NCI-H524 treated with DMSO at 0.1 percent for 48 hours (cell line): ENCODE results near the gene FARP1.

Experiments used
- DNase-seq: peaks from one replicate; lab custom pipeline; 2025; lab: John Stamatoyannopoulos, UW

The FARP1 gene

DNA sequence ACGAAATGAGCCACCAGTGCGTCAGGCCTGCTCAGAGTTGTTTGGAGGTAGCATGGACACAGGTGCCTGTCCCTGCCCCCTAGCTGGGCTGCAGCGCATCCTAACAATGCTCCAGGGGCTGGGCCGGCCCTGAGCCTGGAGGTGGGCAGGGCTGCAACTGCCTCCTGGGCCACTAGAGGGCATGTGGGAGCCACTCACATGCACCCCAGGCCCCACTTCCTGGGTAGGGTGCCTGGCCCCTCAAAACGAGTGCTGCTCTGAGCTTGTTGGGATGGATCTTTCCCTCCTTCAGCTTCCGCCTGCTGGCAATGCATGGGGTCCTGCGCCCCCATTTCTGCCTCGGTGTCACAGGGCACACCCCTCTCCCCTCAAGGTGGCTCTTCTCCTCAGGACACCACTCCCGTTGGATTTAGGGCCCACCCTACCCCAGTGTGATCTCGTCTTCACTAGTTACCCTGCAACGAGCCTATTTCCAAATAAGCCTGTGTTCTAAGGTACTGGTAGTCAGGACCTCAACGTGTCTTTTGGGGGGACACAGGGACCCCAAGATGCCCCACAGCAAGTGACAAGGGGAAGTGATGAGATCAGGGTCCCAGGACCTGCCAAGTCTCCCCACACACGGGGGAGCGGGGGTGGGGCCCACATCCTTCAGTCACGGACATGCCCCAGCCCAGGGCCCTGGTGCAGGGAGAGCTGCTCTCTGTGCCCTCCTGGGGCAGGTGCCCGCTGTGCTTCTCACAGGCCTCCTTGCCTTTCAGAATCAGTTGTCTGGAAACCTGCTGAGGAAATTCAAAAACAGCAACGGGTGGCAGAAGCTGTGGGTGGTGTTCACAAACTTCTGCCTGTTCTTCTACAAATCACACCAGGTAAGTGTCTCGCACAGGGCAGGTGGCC, 302.7 kb downstream of the FARP1 start:
- DNase-seq = no peak

- no peak for DNase-seq
Measured at GRCh38 chr13:98446234-98446621, 303.3 kb downstream of the FARP1 start.

GRCh38 chr13:98447130-98447529, 304.2 kb downstream of the FARP1 start:
- DNase-seq = no peak

- DNase-seq = no peak
Measured at GRCh38 chr13:98447881-98448641, 305.2 kb downstream of the FARP1 start.

DNA sequence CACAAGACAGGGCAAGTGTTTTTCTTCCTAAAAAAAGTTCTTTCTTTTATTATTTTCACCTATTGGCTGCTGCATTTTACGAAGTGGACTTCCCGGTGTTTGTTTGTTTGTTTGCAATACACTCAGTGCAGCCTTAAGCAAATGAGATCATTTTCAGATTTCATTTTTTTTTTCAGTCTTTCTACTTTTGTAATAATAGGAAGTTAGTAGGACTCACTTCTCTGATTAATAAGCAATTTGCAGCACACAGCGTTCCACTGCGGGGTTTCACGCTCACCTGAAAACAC, 305.7 kb downstream of the FARP1 start:
- no peak for DNase-seq

- no peak for DNase-seq
Measured at GRCh38 chr13:98449273-98449672, 306.4 kb downstream of the FARP1 start.

DNA sequence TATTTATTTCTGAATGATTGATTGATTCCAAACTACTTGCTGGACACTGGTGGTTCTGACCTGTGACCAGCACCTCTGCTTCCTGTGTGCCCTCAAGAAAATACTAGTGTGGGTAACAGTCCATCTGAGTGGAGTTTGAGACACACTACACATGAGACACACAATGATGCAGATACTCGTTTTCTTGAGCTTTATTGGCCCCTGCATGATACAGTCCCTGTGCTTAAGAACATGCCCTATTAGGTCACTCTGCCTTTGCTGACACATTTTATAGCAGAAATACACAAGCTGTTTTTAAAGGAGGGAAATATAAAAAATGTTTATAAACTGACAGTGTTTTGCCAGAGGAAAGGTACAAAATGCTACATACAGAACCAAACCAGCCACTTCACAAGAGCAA, 307.1 kb downstream of the FARP1 start:
- DNase-seq = no peak

DNA sequence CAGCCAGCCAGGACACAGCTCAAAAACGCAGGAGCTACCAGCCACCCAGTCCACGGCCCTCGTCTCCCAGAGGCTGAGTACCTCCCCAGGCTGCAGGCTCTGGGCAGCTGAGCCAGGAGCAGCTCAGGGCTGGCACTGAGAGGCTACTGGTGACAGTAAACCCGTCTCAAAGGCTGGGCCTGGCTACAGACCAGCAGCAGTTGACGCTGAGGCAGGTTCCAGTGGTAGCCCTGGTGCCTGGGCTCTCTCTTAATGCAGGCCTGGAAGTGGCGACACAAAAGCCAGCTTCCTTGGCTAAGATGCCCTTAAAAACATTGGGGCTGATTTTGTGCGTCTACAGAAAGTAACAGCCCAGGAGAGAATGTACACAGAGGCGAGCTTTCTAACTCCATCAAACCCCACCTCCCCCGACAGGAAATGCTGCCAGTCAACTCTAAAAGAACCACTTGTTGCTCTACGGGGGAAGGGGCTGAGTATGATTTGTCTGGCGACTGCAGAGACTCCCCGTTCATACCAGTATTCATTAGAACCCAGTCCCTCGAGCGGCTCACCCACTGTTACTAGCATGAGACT, 307.7 kb downstream of the FARP1 start:
- DNase-seq = no peak

- no peak for DNase-seq
Measured at GRCh38 chr13:98451676-98452470, 309.0 kb downstream of the FARP1 start.

DNA sequence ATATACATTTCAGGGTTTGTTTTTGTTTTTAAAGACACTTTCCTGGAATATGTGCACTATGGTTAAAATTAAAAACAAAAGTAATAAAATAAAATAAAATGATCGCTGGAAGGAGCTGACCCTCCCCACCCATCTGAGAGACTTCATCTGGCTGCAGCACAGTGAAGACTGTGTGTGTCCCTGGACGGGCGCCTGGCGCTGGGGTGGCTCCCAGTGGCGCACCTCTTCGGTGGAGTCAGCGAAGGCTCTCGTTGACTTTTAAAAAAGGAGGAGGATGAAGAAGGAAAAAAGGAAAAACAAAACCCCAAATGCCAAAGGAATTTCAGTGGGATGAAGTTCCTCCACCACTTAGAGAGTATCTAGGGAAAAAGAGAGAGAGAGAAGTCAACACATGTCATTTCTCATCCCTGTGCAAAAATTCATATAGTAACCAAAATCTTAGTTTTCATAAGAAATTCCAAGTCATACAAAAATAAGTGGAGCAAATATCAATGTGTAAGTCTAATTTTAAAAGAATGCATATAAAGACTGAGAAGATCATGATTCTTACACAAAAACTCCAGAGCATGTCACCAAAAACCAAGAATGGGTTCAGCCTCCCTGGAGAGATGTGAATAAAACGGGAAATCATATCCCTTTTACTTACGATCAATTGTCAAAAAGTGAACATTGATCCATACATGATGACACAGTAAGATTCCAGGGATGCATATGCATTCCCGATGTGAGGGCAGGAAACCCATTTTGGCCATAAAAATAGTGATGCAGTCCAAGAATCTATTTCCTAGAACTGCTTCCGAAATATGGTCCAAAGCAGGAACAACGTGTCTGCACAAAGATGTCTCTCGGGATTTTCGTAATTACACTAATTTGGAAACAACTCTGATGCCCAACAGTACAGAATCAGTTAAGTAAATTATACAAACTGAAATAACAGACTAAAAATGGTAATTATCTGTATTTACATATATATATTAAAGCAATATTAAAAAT, 310.3 kb downstream of the FARP1 start:
- DNase-seq = no peak

GRCh38 chr13:98454389-98454881, 311.5 kb downstream of the FARP1 start:
- no peak for DNase-seq

GRCh38 chr13:98456413-98456845, 313.5 kb downstream of the FARP1 start:
- no peak for DNase-seq

DNA sequence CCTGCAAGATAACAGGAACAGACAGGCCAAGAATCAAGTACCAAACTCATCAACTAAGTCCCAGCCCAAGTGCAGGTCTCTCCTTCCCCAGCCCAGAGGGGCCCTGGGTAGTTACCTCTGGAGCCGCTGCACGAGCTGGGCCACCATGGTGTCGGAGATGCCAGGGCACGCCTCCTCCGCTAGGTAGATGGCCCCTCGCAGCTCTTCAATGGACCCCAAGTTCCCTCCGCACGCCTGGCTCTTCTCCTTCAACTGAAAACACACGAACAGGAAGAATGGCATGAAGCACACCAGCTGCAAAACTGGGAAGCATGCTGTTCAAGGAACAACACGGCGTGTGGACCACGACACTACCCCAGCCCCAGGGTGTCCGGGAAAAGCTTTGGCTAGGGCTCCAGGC, 314.2 kb downstream of the FARP1 start:
- no peak for DNase-seq

DNA sequence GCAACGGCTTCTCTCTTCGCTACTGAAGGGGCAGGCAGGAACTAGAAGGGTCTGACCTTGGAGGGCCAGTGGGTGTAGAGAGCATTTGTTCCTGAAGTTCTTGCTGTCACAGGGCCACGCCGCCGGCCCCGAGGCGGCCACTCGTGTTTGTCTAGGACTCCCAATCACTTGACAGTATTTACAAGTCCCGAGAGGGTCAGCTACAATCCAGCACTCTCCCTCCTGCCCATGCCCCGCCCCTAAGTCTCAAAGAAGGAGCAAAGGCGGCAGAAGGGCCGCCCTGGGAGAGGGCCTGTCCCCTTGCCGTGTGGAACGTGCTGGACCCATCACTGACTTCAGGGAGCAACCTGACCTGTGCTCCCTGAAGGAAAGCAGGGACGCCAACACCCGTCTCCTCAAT, 315.5 kb downstream of the FARP1 start:
- no peak for DNase-seq

DNA sequence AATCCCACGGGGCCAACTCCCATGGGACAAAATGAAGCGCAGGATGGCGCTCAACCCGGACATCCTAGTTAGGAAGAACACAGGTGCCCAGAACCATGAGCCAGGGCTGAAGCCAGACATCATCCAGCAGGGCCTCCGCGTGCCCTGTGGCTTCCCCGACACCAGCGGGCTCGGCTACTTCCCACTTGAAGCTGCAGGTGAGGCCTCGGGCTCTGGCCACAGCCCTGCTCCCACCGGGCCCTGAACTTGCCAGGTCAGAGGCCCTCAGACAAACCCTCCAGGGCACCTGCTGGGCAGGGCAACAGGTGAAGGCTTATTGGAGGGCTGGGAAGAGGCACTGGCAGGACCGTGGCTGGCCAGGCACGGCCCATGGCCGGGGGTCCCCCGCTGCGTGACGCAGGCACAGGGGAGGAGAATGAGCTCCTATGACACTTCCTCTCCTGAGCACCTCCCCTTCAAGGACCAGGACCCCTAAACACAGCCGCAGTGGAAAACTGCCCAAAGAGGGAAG, 316.3 kb downstream of the FARP1 start:
- DNase-seq = no peak

DNA sequence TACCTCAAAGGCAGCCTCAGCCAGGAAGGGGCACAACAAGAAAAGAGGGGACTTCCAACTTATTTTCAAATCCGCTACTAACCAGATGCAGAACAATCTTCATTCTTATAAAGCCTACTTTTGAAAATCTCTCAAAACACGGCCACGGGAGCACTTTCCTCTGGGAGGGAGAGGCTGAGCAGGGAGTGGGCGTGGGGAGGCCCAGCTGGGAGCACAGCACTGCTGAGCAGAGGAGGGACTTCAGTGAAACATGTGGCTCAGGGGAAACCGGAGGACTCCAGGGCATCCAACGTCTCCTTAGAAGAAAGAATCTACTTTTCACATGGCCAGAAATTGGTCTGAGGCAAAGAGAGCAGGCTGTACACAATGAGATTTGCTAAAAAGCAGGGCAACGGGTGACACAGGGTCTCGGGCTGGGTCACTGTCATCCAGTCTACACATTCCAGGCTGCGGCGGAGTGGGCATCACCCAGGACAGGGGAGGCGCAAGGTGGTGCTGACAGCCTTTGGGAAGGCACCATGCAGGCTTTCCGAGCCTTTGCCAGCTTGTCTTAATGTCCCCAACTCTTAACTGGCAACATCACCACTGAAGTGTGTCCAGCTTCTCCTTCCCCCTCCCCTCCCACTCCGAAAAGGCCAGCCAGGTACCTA, 317.0 kb downstream of the FARP1 start:
- DNase-seq = no peak

DNA sequence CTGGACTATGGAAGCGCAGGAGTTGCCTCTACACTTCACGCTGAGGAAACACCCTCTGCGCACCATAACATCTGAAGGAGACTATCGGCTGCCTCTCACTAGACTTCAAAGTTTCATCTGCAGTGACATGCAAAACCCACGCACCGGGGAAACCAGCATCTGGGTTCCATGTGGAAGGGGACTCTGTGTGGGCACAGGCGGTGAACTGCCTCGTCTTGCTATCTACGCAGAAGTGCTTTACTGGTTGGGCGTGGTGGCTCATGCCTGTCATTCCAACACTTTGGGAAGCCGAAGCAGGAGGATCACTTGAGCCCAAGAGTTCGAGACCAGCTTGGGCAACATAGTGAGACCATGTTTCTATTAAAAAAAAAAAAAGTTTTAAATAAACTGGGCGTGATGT, 317.6 kb downstream of the FARP1 start:
- no peak for DNase-seq

DNA sequence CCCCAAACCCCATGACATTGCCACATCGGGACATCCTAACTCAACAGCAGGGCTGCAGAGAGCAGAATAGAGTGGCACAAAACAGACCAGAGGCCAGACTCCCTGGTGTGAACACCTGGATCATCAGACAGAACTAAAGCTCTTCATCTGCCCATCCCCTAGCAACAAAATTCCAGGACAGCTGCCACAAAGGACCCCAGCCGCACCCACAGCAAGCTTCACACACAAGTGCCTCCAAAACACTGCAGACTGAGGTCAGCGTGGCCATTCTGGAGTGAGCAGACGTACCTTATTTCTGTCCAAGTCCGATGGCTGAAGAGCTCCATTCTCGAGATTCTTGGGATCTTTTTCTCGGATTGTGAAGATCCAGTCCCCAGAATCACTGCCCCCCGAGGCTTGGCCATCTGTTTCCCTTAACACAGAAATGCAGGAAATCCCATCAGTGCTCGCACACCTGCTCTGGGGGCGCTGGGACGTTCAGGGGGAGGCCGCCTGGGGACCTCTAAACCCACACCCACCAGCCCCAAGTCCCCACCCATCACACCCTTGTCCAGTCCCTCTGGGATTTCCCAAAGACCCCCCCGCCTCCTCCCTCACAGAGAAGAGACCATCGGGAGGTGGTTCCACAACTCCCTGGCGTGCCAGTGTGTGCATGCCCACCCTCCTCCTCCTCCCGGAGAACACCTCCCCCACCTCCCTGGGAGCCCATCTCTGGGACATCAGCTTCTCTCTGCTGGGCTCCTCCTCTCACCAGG, 318.8 kb downstream of the FARP1 start:
- peak; percentile 40 for DNase-seq

GRCh38 chr13:98462241-98462882, 319.5 kb downstream of the FARP1 start:
- DNase-seq = no peak
